Measurements from ENCODE around the gene TMEM254. TPM values are rescaled to one million over a fixed set of nuclear protein-coding genes. Genes with fewer than 3 reads are reported as not detected.

Gene TMEM254
- total and polyA plus RNA-seq, 7 experiments from 2014 or later = 7.3 to 44.5 (median 17.4) TPM

Other genes with a start within 250 kb of the TMEM254 start
- gene SFTPD, start 129.6 kb upstream of the TMEM254 start, total RNA-seq = under 1 TPM in 1 of 5 experiments, not detected in 4; 0.59 TPM
- gene SFTPD, start 129.6 kb upstream of the TMEM254 start, polyA plus RNA-seq = not detected
- not detected for gene PLAC9, start 54.1 kb downstream of the TMEM254 start, total RNA-seq
- not detected for gene PLAC9, start 54.1 kb downstream of the TMEM254 start, polyA plus RNA-seq
- 100 to 1,000 TPM; 189 to 247 (median 231) TPM for gene ANXA11, start 126.9 kb downstream of the TMEM254 start, total RNA-seq
- 100 to 1,000 TPM; 212 to 278 TPM for gene ANXA11, start 126.9 kb downstream of the TMEM254 start, polyA plus RNA-seq
- gene MAT1A, start 211.0 kb downstream of the TMEM254 start, total RNA-seq = not detected
- not detected for gene MAT1A, start 211.0 kb downstream of the TMEM254 start, polyA plus RNA-seq

Measured in naive thymus-derived CD4-positive, alpha-beta T cell (primary cell).